Peyer's patch (tissue), 4 donors: ENCODE results near the gene COG5.

Experiments used
- POLR2A ChIP-seq, 2 donors: fragments of 450-650 bp; IDR thresholded peaks; one replicate each; pipeline ENCODE4 v1.5.1; 2017; ENCODE audit warnings: antibody characterized with exemption in 2 of 2, mild to moderate bottlenecking in 2 of 2, moderate library complexity in 2 of 2
- TF ChIP-seq, protein P1 (sequence below), 6 experiments: fragments of 450-650 bp in 4 of 6; fragments of 200-600 bp in 2 of 6; sonication (generic) in 1 of 6; IDR thresholded peaks; one replicate each; pipeline ENCODE4 v1.5.1; 2017 to 2019; ENCODE audit warnings: antibody characterized with exemption in 6 of 6, mild to moderate bottlenecking in 3 of 6, moderate library complexity in 1 of 6

DNA sequence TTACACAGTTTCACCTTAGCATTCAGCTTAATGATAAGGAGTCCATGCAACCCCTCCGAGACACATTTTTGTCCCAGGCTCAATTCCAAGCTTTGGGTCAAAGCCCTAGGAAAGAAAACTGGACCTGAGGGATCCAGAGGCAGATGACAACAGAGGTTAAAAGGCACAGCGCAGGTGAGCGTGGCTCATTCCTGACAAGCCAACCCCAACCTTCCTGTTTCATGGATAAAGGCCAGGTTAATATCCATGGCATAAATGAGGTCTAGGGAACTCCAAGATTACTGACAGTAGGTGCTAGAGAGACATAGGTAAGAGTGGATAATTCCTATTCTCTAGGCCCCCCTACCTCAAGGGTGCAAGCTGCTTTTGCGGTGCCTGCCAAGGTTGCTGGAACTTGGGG is 180.5 kb downstream of the COG5 start:
- TF ChIP-seq, protein P1, sequence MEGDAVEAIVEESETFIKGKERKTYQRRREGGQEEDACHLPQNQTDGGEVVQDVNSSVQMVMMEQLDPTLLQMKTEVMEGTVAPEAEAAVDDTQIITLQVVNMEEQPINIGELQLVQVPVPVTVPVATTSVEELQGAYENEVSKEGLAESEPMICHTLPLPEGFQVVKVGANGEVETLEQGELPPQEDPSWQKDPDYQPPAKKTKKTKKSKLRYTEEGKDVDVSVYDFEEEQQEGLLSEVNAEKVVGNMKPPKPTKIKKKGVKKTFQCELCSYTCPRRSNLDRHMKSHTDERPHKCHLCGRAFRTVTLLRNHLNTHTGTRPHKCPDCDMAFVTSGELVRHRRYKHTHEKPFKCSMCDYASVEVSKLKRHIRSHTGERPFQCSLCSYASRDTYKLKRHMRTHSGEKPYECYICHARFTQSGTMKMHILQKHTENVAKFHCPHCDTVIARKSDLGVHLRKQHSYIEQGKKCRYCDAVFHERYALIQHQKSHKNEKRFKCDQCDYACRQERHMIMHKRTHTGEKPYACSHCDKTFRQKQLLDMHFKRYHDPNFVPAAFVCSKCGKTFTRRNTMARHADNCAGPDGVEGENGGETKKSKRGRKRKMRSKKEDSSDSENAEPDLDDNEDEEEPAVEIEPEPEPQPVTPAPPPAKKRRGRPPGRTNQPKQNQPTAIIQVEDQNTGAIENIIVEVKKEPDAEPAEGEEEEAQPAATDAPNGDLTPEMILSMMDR (IDR thresholded peaks at IDR 0.05) = no peak
- TF ChIP-seq POLR2A (IDR thresholded peaks at IDR 0.05) = no peak
